ENCODE data around the gene NOL9. TPM values are rescaled to one million over a fixed set of nuclear protein-coding genes. Genes with fewer than 3 reads are reported as not detected.

Gene NOL9
- total RNA-seq, 1 donor from 2014 or later: 26.8 TPM

- no peaks in the 10 kb centered on the region for H3K27me3 Mint-ChIP-seq (ENCODE audit: low read depth, unreplicated experiment)
- H4K20me1 ChIP-seq (ENCODE audit: insufficient read depth, low read length): no peaks in the 10 kb centered on the region
- H2AFZ ChIP-seq (ENCODE audit: low read depth, low read length): no peak overlapping the region
- H3K27ac ChIP-seq (ENCODE audit: low read depth, low read length): peak overlapping the region; percentile 82
- H3K4me2 ChIP-seq (ENCODE audit: low read length): no peak overlapping the region
- no peaks in the 10 kb centered on the region for H3K9me3 Mint-ChIP-seq (ENCODE audit: unreplicated experiment)
- no peak for FAIRE-seq
- no peak overlapping the region for H3K4me3 Mint-ChIP-seq (ENCODE audit: unreplicated experiment)
- peaks cover 26% of the 10 kb centered on the region for H3K36me3 ChIP-seq (ENCODE audit: insufficient read depth, low read length)
- H3K9ac ChIP-seq (ENCODE audit: low read length): no peak overlapping the region
- DNase-seq (ENCODE audit: low read depth): no peak
- no peaks in the 10 kb centered on the region for H3K9me3 ChIP-seq (ENCODE audit: insufficient read depth, low read depth, low read length)
- peaks cover 9% of the 10 kb centered on the region for H3K79me2 ChIP-seq (ENCODE audit: insufficient read depth, low read length)
- peaks cover 24% of the 10 kb centered on the region for H3K4me1 Mint-ChIP-seq (ENCODE audit: low read depth, unreplicated experiment)
- TF ChIP-seq EZH2 (IDR thresholded peaks at IDR 0.05; ENCODE audit: insufficient read depth, low read length) (no peak), CTCF (IDR thresholded peaks at IDR 0.05; ENCODE audit: insufficient read depth, low read depth, low read length) (no peak)
- no peak overlapping the region for H3K27ac Mint-ChIP-seq (ENCODE audit: unreplicated experiment)
- H3K36me3 Mint-ChIP-seq (ENCODE audit: low read depth, unreplicated experiment): peaks cover 15% of the 10 kb centered on the region
- H3K4me1 ChIP-seq (ENCODE audit: insufficient read depth, low read length): peaks cover 14% of the 10 kb centered on the region
- H3K4me3 ChIP-seq (ENCODE audit: insufficient read depth, low read depth, low read length): no peak overlapping the region
- H3K27me3 ChIP-seq (ENCODE audit: insufficient read depth, low read length): no peaks in the 10 kb centered on the region
Observed at GRCh38 chr1:6546326-6546725, 8.0 kb downstream of the NOL9 start.

- Mint-ChIP-seq H3K4me1 (ENCODE audit: low read depth, unreplicated experiment) (peaks cover 24% of the 10 kb centered on the region), H3K36me3 (ENCODE audit: low read depth, unreplicated experiment) (peaks cover 18% of the 10 kb centered on the region), H3K27me3 (ENCODE audit: low read depth, unreplicated experiment) (no peaks in the 10 kb centered on the region), H3K9me3 (ENCODE audit: unreplicated experiment) (no peaks in the 10 kb centered on the region), H3K4me3 (ENCODE audit: unreplicated experiment) (no peak overlapping the region), H3K27ac (ENCODE audit: unreplicated experiment) (peak overlapping the region; percentile 63)
- H3K4me2 ChIP-seq (ENCODE audit: low read length): peak overlapping the region; percentile 66
- no peaks in the 10 kb centered on the region for H3K27me3 ChIP-seq (ENCODE audit: insufficient read depth, low read length)
- FAIRE-seq (no peak), DNase-seq (ENCODE audit: low read depth) (peak; percentile 57)
- TF ChIP-seq CTCF (IDR thresholded peaks at IDR 0.05; ENCODE audit: insufficient read depth, low read depth, low read length) (no peak), EZH2 (IDR thresholded peaks at IDR 0.05; ENCODE audit: insufficient read depth, low read length) (no peak)
- H4K20me1 ChIP-seq (ENCODE audit: insufficient read depth, low read length): no peaks in the 10 kb centered on the region
- no peaks in the 10 kb centered on the region for H3K9me3 ChIP-seq (ENCODE audit: insufficient read depth, low read depth, low read length)
- H3K36me3 ChIP-seq (ENCODE audit: insufficient read depth, low read length): peaks cover 28% of the 10 kb centered on the region
- H3K4me1 ChIP-seq (ENCODE audit: insufficient read depth, low read length): peaks cover 14% of the 10 kb centered on the region
- H3K79me2 ChIP-seq (ENCODE audit: insufficient read depth, low read length): peaks cover 3% of the 10 kb centered on the region
- H3K9ac ChIP-seq (ENCODE audit: low read length): peak overlapping the region; percentile 62
- peak overlapping the region; percentile 82 for H3K27ac ChIP-seq (ENCODE audit: low read depth, low read length)
- H2AFZ ChIP-seq (ENCODE audit: low read depth, low read length): no peak overlapping the region
- H3K4me3 ChIP-seq (ENCODE audit: insufficient read depth, low read depth, low read length): peak overlapping the region; percentile 22
Observed at GRCh38 chr1:6545276-6546112, 8.8 kb downstream of the NOL9 start.

GRCh38 chr1:6544831-6545230 is 9.5 kb downstream of the NOL9 start:
- H3K4me3 Mint-ChIP-seq (ENCODE audit: unreplicated experiment): no peak overlapping the region
- peak overlapping the region; percentile 66 for H3K4me2 ChIP-seq (ENCODE audit: low read length)
- H3K9ac ChIP-seq (ENCODE audit: low read length): peak overlapping the region; percentile 62
- peak overlapping the region; percentile 22 for H3K4me3 ChIP-seq (ENCODE audit: insufficient read depth, low read depth, low read length)
- no peaks in the 10 kb centered on the region for H4K20me1 ChIP-seq (ENCODE audit: insufficient read depth, low read length)
- no peaks in the 10 kb centered on the region for H3K27me3 ChIP-seq (ENCODE audit: insufficient read depth, low read length)
- H3K36me3 ChIP-seq (ENCODE audit: insufficient read depth, low read length): peaks cover 27% of the 10 kb centered on the region
- H2AFZ ChIP-seq (ENCODE audit: low read depth, low read length): no peak overlapping the region
- H3K27ac Mint-ChIP-seq (ENCODE audit: unreplicated experiment): peak overlapping the region; percentile 63
- DNase-seq (ENCODE audit: low read depth): peak; percentile 84
- peaks cover 15% of the 10 kb centered on the region for H3K36me3 Mint-ChIP-seq (ENCODE audit: low read depth, unreplicated experiment)
- no peaks in the 10 kb centered on the region for H3K9me3 Mint-ChIP-seq (ENCODE audit: unreplicated experiment)
- no peaks in the 10 kb centered on the region for H3K9me3 ChIP-seq (ENCODE audit: insufficient read depth, low read depth, low read length)
- TF ChIP-seq CTCF (IDR thresholded peaks at IDR 0.05; ENCODE audit: insufficient read depth, low read depth, low read length): no peak
- no peak for TF ChIP-seq EZH2 (IDR thresholded peaks at IDR 0.05; ENCODE audit: insufficient read depth, low read length)
- no peaks in the 10 kb centered on the region for H3K27me3 Mint-ChIP-seq (ENCODE audit: low read depth, unreplicated experiment)
- peaks cover 3% of the 10 kb centered on the region for H3K79me2 ChIP-seq (ENCODE audit: insufficient read depth, low read length)
- FAIRE-seq: no peak
- H3K27ac ChIP-seq (ENCODE audit: low read depth, low read length): peak overlapping the region; percentile 82
- peaks cover 24% of the 10 kb centered on the region for H3K4me1 Mint-ChIP-seq (ENCODE audit: low read depth, unreplicated experiment)
- H3K4me1 ChIP-seq (ENCODE audit: insufficient read depth, low read length): peaks cover 16% of the 10 kb centered on the region

Measured in astrocyte (in vitro differentiated cells and primary cell).